GM12892 (cell line): ENCODE measurements around the gene NOTUM.
"Not testable (repeated sequence)": the region's sequence is repeated elsewhere in the genome, so short reads cannot be mapped to it uniquely, and the experiment has no call there.

ENCODE experiments used
- DNase-seq: peaks from one replicate; pipeline ENCODE4 v3.0.0; 2011; ENCODE audit not compliant: insufficient read length
- FAIRE-seq: peaks from 2 replicates; lab custom pipeline; 2011; peaks lifted over from hg19 to GRCh38; lab: Jason Lieb, UNC
- POLR2A ChIP-seq: IDR thresholded peaks from 2 replicates; pipeline ENCODE4 v1.6.1; 2011; ENCODE audit warnings: low read depth, low read length, control low read depth
- POLR2AphosphoS5 ChIP-seq: IDR thresholded peaks from 2 replicates; pipeline ENCODE4 v1.6.1; 2011; ENCODE audit warnings: low read depth, low read length, control low read depth
- TAF1 ChIP-seq: IDR thresholded peaks from 2 replicates; pipeline ENCODE4 v1.6.1; 2011; ENCODE audit warnings: low read depth, mild to moderate bottlenecking, control low read depth, low read length, borderline replicate concordance

The NOTUM gene

GRCh38 chr17:81983011-81983638 lies 22.1 kb upstream of the NOTUM start:
- FAIRE-seq = no peak
- TF ChIP-seq POLR2A = no peak
- TF ChIP-seq TAF1 = no peak
- TF ChIP-seq POLR2AphosphoS5 = no peak
- DNase-seq = no peak

DNA sequence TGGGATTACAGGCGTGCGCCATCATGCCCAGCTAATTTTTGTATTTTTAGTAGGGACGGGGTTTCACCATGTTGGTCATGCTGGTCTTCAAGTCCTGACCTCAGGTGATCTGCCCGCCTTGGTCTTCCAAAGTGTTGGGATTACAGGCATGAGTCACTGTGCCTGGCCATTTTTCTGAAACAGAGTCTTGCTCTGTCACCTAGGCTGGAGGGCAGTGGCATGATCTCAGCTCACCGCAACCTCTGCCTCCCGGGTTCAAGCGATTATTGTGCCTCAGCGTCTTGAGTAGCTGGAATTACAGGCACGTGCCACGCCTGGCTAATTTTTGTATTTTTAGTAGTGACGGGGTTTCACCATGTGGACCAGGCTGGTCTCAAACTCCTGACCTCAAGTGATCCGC lies 20.5 kb upstream of the NOTUM start:
- not testable (repeated sequence) for DNase-seq, FAIRE-seq

GRCh38 chr17:81980707-81981343 lies 19.8 kb upstream of the NOTUM start:
- no peak for FAIRE-seq
- TF ChIP-seq TAF1 (no peak), POLR2AphosphoS5 (no peak), POLR2A (no peak)
- no peak for DNase-seq

- TF ChIP-seq POLR2AphosphoS5 (no peak), POLR2A (no peak), TAF1 (no peak)
- FAIRE-seq (no peak), DNase-seq (no peak)
These were observed 19.1 kb upstream of the NOTUM start for GRCh38 chr17:81980122-81980521.

DNA sequence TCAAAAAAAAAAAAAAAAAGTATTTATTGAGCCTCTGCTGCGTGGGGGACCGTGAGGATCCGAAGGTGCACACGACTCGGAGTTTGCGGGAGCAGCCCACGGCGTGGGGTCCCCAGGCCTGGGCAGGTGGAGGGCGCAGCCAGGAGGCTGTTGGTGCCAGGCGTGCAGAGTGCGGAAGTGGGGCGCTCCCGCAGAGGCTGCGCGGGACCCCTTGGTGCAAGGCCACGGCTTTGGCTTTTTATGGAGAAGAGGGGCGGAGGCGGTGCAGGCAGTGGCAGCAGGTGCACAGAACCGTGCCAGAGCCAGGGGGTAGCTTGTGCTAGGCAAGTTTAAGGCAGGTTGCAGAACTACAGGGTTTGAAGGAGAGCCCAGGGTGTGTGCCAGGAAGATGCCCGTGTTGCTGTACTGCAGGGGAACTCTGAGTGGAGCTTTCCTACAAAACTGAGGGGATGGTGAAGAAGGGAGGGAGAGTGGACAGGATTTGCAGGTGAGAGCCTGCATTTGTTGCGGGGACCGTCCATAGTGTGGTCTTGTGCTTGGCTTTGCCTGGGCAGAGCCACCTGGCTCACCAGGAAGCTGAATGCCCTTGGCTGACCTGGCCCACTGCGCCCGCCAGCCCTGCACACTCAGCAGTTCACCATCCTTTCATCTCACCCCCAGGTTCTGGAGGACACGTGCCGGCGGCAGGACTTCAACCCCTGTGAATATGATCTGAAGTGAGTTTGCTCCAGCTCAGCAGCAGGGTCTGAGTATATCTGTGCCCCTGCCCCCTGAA lies 17.7 kb upstream of the NOTUM start:
- no peak for DNase-seq
- TF ChIP-seq POLR2A = no peak
- TF ChIP-seq POLR2AphosphoS5 = no peak
- TF ChIP-seq TAF1 = no peak
- no peak for FAIRE-seq

DNA sequence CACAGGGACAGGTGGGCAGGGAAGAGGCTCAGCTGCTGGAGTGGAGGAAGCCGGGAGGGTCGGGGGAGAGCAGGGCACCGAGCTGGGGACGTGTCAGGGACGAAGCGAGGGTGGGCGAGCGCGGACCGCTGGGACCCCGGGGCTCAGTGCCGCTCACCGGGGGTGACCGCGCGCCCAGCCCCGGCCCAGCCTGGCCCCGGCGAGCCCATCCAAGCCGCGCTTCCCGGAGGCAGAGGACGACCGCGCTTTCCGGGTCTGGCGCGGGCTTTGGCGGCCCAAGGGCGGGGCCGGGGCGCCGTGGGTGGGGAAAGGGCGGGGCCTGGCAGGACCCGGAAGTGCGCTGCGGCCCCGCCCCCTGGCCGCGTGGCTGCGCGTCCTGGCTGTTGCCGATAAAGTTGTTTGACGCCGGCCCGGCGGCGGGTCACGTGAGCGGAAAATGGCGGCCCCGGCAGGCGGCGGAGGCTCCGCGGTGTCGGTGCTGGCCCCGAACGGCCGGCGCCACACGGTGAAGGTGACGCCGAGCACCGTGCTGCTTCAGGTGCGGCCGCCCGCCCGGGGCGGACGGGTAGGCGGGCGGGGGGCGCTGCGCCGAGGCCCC lies 16.3 kb upstream of the NOTUM start, which contains the start of gene ASPSCR1:
TSS of gene ASPSCR1 (plus strand) at position 419 of the 598 bp plus-strand sequence. CDS start at position 437, 18 bp downstream.
- FAIRE-seq (peak; percentile 90), DNase-seq (peak; percentile 83)
- TF ChIP-seq POLR2AphosphoS5 (peak; percentile 77; the same call in 1 of the 2 replicates), TAF1 (peak; percentile 87), POLR2A (peak; percentile 84; the same call in 1 of the 2 replicates)

- no peak for DNase-seq
These were observed 15.6 kb upstream of the NOTUM start for GRCh38 chr17:81976332-81977210.

GRCh38 chr17:81973432-81973831 lies 12.4 kb upstream of the NOTUM start:
- FAIRE-seq (no peak), DNase-seq (no peak)
- TF ChIP-seq POLR2A = no peak
- no peak for TF ChIP-seq TAF1
- no peak for TF ChIP-seq POLR2AphosphoS5

More at GRCh38 chr17:81976332-81977210, 15.6 kb upstream of the NOTUM start:
- no peak for FAIRE-seq
- TF ChIP-seq POLR2A (no peak), TAF1 (no peak), POLR2AphosphoS5 (no peak)

DNA sequence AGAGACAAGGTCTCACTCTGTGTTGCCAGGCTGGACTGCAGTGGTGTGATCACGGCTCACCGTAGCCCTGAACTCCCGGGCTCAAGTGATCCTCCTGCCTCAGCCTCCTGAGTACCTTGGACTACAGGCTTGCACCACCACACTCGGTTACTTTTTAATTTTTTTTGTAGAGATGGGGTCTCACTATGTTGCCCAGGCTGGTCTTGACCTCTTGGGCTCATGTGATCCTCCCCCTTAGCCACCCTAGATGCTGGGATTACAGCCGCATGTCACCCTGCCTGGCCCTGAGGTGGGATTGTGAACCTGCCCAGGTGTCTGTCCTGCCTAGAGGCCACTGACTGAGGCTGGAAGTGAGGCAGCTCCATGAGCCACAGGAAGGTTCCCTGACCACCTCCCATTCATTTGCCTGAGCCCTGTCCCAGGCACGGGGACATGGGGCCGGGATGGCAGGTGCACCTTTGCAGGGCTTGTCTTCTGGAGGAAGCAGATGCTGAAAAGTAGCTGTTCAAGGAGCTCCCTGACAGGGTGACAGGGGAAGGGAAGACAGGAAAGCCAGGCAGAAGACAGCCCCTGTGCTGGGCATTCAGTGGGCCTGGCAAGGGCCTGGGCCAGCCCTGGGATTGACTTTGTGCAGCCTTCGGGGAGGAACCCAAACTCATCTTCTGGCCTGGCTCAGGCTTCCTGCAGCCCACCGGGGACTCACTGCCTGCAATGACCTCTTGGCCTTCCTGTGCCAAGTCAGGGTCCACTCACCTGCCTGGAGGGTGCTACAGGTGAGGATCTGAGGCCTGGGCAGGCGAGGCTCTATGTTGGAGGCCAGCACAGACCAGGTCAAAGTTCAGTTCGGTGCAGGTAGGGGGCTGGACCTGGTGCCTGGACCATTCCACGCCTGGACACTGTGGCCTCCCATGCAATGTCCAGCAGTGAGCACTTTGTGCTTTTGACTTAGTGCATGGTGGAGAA lies 8.1 kb upstream of the NOTUM start:
- TF ChIP-seq POLR2A (no peak), POLR2AphosphoS5 (no peak), TAF1 (no peak)
- no peak for DNase-seq
- FAIRE-seq = no peak

- no peak for TF ChIP-seq POLR2AphosphoS5
- no peak for TF ChIP-seq TAF1
- TF ChIP-seq POLR2A = no peak
- no peak for DNase-seq
- no peak for FAIRE-seq
These were observed 7.4 kb upstream of the NOTUM start for GRCh38 chr17:81968396-81968745.
